Stimulated activated CD4-positive, alpha-beta T cell treated with anti-CD3 and anti-CD28 coated beads, Interleukin-15, amount 100 ng/mL, for 24 hours (primary cell): Measurements from ENCODE around the gene EPHA2.
"Not testable (repeated sequence)": the region's sequence is repeated elsewhere in the genome, so short reads cannot be mapped to it uniquely, and the experiment has no call there.

ENCODE experiments used
- DNase-seq: peaks from one replicate; pipeline ENCODE4 v3.0.0-alpha.2; 2020

Gene EPHA2

GRCh38 chr1:16117369-16117768, 38.5 kb downstream of the EPHA2 start:
- DNase-seq = no peak

- no peak for DNase-seq
Measured at GRCh38 chr1:16116625-16117024, 39.2 kb downstream of the EPHA2 start.

- no peak for DNase-seq
Measured at GRCh38 chr1:16116002-16116401, 39.9 kb downstream of the EPHA2 start.

GRCh38 chr1:16115468-16115983, 40.3 kb downstream of the EPHA2 start:
- DNase-seq = no peak

- no peak for DNase-seq
Measured at GRCh38 chr1:16114527-16115467, 41.1 kb downstream of the EPHA2 start.

GRCh38 chr1:16112596-16113555, 43.0 kb downstream of the EPHA2 start:
- DNase-seq = no peak

GRCh38 chr1:16111771-16112595, 43.9 kb downstream of the EPHA2 start:
- DNase-seq = no peak

GRCh38 chr1:16110884-16111283, 45.0 kb downstream of the EPHA2 start:
- no peak for DNase-seq

- no peak for DNase-seq
Measured at GRCh38 chr1:16110456-16110855, 45.4 kb downstream of the EPHA2 start.

- DNase-seq = no peak
Measured at GRCh38 chr1:16109571-16109970, 46.3 kb downstream of the EPHA2 start.

- DNase-seq = not testable (repeated sequence)
Measured at GRCh38 chr1:16107039-16107438, 48.8 kb downstream of the EPHA2 start.

GRCh38 chr1:16101623-16102022, 54.2 kb downstream of the EPHA2 start:
- DNase-seq = no peak

- no peak for DNase-seq
Measured at GRCh38 chr1:16099412-16099811, 56.5 kb downstream of the EPHA2 start.

GRCh38 chr1:16095447-16095846, 60.4 kb downstream of the EPHA2 start:
- no peak for DNase-seq

- no peak for DNase-seq
Measured at GRCh38 chr1:16094453-16095158, 61.3 kb downstream of the EPHA2 start.

GRCh38 chr1:16093611-16094010, 62.3 kb downstream of the EPHA2 start:
- no peak for DNase-seq

GRCh38 chr1:16092923-16093511, 62.9 kb downstream of the EPHA2 start:
- DNase-seq = no peak

- no peak for DNase-seq
Measured at GRCh38 chr1:16092097-16092922, 63.6 kb downstream of the EPHA2 start.

GRCh38 chr1:16091296-16091695, 64.6 kb downstream of the EPHA2 start:
- DNase-seq = no peak

GRCh38 chr1:16090076-16090826, 65.6 kb downstream of the EPHA2 start:
- no peak for DNase-seq
